Subcutaneous abdominal adipose tissue (tissue), 5 donors: ENCODE measurements around the gene TMEM138.

Experiments used
- H3K27ac ChIP-seq: one replicate; pipeline ENCODE4 v1.7.0; 2013; ENCODE audit warnings: low read depth, mild to moderate bottlenecking, inconsistent platforms, low read length, moderate library complexity
- H3K27me3 ChIP-seq, 5 donors: one replicate each; pipeline ENCODE4 v1.7.0; 2013; ENCODE audit warnings: low read length in 5 of 5, inconsistent platforms in 1 of 5; ENCODE audit not compliant: control insufficient read depth in 5 of 5, insufficient read depth in 4 of 5
- H3K36me3 ChIP-seq, 5 donors: one replicate each; pipeline ENCODE4 v1.7.0; 2013; ENCODE audit warnings: low read length in 5 of 5; ENCODE audit not compliant: control insufficient read depth in 5 of 5, insufficient read depth in 5 of 5
- H3K4me1 ChIP-seq, 5 donors: one replicate each; pipeline ENCODE4 v1.7.0; 2013; ENCODE audit warnings: low read length in 5 of 5, mild to moderate bottlenecking in 3 of 5, moderate library complexity in 1 of 5; ENCODE audit not compliant: control insufficient read depth in 5 of 5, insufficient read depth in 5 of 5
- H3K4me3 ChIP-seq, 5 donors: one replicate each; pipeline ENCODE4 v1.7.0; 2013; ENCODE audit warnings: low read length in 5 of 5, low read depth in 1 of 5
- H3K9ac ChIP-seq, 5 donors: one replicate each; pipeline ENCODE4 v1.7.0; 2013; ENCODE audit warnings: low read length in 5 of 5, mild to moderate bottlenecking in 4 of 5, moderate library complexity in 3 of 5
- H3K9me3 ChIP-seq, 5 donors: one replicate each; pipeline ENCODE4 v1.7.0; 2013; ENCODE audit warnings: low read length in 5 of 5; ENCODE audit not compliant: control insufficient read depth in 5 of 5
- donor health status: healthy.
- donor health status: healthy.
- donor health status: healthy.
- donor health status: healthy.
- donor health status: healthy.

Gene TMEM138

DNA sequence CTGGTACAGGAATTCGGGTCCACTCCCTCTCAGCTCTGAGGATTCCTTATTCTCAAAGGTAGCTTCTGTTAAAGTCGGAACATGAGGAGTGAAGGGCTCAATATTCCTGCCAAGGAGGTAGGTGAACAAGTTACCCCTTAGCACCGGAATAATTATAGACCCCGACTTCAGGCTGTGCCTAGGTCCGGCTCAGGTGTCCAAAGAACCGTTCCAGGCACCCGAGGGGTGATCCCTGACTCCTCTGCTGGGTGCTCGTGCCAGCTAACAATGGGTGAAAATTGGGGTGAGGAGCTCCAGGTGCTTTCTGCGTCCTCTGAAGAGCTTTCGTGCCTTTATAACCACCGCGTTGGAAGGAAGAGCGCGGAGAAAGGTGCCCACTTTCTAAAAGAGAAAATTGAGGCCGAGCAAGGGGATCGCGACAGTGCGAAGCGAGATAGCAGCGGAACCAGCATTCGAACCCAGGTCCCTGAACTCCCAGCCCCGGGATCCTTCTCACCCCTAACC lies 885 bp upstream of the TMEM138 start:
- H3K9ac ChIP-seq, result peak overlapping the region; percentile 83 to 99 (median 95)
- peaks cover 6 to 27% (median 18%) of the 10 kb centered on the region in 5 donors for H3K36me3 ChIP-seq
- peak overlapping the region; percentile 70 to 97 (median 85) for H3K4me3 ChIP-seq
- H3K27me3 ChIP-seq, result no peaks in the 10 kb centered on the region
- H3K27ac ChIP-seq, result peak overlapping the region; percentile 97
- peaks cover 7 to 62% (median 52%) of the 10 kb centered on the region in 5 donors for H3K4me1 ChIP-seq
- H3K9me3 ChIP-seq, result no peaks in the 10 kb centered on the region

DNA sequence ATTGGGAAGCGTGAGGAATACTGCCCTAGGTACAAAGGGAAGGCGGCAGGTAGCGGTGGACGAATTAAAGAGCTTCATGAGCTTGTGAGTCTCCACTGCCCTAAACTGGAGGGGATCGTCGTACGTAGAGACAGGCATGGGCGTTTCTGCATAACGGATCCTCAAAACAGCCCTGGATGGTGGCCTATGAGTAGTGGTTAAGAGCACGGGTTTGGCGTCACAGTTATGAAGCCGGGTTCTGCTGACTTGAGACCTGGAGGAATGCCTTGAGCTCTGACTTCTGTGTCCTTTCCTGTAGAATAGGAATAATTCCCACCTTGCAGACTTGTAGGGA lies 335 bp downstream of the TMEM138 start:
- Histone ChIP-seq H3K9me3 (no peaks in the 10 kb centered on the region), H3K4me1 (peaks cover 7 to 50% (median 47%) of the 10 kb centered on the region in 5 donors), H3K9ac (peak overlapping the region; percentile 83 to 99 (median 96)), H3K4me3 (peak overlapping the region; percentile 70 to 98 (median 85)), H3K27ac (peak overlapping the region; percentile 97), H3K36me3 (peaks cover 10 to 33% (median 27%) of the 10 kb centered on the region in 5 donors), H3K27me3 (no peaks in the 10 kb centered on the region)

DNA sequence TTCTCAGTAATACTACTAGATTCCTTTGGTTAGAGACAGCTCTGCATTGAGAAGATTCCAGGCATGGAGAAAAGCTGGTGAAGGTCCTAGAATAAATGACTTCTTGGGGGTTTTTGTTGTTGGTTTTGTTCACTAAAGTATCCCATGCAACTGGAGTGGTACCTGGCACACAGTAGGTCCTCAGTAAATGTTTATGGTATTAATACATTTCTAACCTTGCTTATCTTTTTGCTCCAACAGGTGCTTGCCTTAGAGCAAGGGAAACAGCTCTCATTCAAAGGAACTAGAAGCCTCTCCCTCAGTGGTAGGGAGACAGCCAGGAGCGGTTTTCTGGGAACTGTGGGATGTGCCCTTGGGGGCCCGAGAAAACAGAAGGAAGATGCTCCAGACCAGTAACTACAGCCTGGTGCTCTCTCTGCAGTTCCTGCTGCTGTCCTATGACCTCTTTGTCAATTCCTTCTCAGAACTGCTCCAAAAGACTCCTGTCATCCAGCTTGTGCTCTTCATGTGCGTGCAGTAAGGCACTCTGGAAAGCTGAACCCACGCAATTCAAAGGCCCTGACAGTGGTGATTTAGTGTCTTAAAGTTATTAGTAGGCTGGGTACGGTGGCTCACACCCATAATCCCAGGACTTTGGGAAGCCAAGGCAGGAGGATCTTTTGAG lies 2.0 kb downstream of the TMEM138 start:
- Histone ChIP-seq H3K9me3 (no peaks in the 10 kb centered on the region), H3K27me3 (no peaks in the 10 kb centered on the region), H3K4me3 (no peak overlapping the region), H3K27ac (no peak overlapping the region), H3K4me1 (peaks cover 7 to 52% (median 48%) of the 10 kb centered on the region in 5 donors), H3K9ac (peak overlapping the region in 1 of 5 donors; percentile 54), H3K36me3 (peaks cover 13 to 47% (median 39%) of the 10 kb centered on the region in 5 donors)

DNA sequence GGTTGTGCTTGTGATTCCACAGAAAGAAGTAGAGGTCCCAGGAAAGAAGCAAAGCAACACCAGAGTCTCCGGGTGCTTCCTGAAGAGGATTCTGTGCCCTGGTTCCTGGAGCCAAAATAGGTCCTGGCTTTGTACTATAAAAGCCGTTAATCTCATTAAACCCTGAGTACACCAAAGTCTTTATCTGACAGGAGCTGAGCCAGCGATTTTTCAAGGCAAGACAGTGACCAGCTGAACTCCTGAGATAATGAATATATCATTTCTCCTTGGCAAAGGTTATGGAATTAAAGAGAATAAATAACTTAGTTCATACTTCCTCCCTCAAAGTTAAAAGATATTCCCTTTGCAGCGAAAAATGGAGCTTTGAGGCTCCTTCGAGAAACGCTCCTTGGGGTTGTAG lies 5.2 kb downstream of the TMEM138 start:
- Histone ChIP-seq H3K36me3 (peaks cover 13 to 58% (median 49%) of the 10 kb centered on the region in 5 donors), H3K27ac (peak overlapping the region; percentile 1)

DNA sequence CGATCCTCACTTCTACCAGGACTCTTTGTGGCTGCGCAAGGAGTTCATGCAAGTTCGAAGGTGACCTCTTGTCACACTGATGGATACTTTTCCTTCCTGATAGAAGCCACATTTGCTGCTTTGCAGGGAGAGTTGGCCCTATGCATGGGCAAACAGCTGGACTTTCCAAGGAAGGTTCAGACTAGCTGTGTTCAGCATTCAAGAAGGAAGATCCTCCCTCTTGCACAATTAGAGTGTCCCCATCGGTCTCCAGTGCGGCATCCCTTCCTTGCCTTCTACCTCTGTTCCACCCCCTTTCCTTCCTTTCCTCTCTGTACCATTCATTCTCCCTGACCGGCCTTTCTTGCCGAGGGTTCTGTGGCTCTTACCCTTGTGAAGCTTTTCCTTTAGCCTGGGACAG lies 6.5 kb downstream of the TMEM138 start:
- Histone ChIP-seq H3K9me3 (no peaks in the 10 kb centered on the region), H3K27me3 (no peaks in the 10 kb centered on the region), H3K36me3 (peaks cover 12 to 58% (median 49%) of the 10 kb centered on the region in 5 donors), H3K4me3 (no peak overlapping the region), H3K4me1 (peaks cover 5 to 32% (median 25%) of the 10 kb centered on the region in 5 donors), H3K27ac (peak overlapping the region; percentile 85), H3K9ac (no peak overlapping the region)

More for the DNA sequence above, 5.2 kb downstream of the TMEM138 start:
- H3K4me1 ChIP-seq, result peaks cover 5 to 44% (median 38%) of the 10 kb centered on the region in 5 donors
- H3K9me3 ChIP-seq, result no peaks in the 10 kb centered on the region
- no peaks in the 10 kb centered on the region for H3K27me3 ChIP-seq
- H3K4me3 ChIP-seq, result no peak overlapping the region
- no peak overlapping the region for H3K9ac ChIP-seq

DNA sequence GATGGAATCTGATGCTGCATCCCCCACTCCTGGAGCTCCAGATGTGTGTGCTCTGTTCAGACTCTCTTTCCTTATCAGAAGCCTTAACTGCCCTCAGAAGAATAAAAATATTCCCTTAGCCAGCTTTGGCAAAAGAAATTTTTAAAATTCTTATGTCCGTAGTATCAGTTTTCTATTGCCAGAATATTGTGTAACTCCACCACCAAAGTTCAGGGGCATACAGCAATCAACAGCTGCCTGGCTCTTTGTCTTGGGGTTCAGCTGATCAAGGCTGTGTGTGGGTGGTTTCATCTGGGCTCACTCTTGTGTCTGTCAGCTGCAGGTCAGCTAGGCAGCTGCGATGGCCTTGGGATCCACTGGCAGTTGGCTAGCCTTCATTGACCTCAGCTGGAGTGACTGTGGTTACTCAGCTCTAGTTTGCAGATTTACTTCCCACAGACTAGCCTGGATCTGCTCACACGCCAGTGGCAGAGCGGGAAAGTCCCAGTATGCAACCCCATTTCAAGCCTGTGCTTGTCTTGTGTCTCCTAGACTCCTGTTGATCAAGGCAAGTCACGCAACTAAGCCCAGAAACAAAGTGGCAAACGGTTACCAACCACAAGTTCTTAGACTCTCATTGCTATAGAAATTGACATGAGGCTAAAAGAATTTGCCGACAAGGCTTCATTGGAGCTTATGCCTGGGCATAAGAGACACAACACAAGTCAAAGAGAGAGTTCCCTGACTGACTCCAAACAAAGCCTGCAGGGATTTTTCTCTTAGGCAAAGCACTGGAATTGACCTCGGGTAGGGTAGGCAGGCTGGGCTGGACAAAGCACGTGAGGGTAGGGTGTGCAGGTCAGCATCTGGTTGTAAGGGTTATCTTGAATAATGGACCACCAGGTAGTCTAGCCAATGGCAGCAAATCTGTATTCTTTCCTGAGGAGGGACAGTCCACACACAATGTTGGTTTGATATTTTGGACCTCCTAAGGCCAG lies 7.5 kb downstream of the TMEM138 start:
- H3K9me3 ChIP-seq, result no peaks in the 10 kb centered on the region
- H3K36me3 ChIP-seq, result peaks cover 7 to 49% (median 41%) of the 10 kb centered on the region in 5 donors
- H3K4me1 ChIP-seq, result peaks cover 5 to 25% (median 21%) of the 10 kb centered on the region in 5 donors
- no peaks in the 10 kb centered on the region for H3K27me3 ChIP-seq
- no peak overlapping the region for H3K9ac ChIP-seq
- no peak overlapping the region for H3K4me3 ChIP-seq
- peak overlapping the region; percentile 85 for H3K27ac ChIP-seq

DNA sequence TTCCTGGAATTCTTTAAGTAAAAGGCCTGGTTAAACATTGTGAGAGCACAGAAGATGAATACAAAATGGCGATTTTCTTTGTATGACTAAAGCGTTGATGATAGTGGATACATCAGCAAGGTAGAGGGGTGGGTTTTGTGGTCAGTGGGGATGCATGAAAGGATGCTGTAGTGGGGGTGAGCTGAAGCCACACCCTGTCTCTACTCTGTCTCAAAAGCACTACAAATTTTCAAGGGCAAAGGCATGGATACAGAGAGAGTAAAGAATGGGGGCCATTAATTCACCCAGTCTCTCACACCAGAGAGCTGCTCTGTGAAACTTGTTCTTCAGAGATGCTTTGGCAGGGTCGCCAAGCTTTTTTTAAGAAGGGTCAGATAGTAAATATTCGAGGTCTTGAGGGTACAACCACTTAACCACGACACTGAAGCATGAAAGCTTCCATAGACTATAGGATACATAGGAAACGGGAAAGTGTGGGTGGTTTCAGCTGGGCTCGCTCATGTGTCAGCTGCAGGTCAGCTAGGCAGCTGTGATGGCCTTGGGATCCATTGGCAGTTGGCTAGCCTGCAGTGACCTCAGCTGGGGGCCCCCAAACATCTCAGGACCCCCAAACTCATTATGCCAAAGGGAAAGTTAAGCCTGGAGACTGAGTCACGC lies 8.3 kb downstream of the TMEM138 start:
- Histone ChIP-seq H3K9ac (no peak overlapping the region), H3K9me3 (no peaks in the 10 kb centered on the region), H3K27ac (peak overlapping the region; percentile 85), H3K36me3 (peaks cover 7 to 50% (median 41%) of the 10 kb centered on the region in 5 donors), H3K4me3 (no peak overlapping the region), H3K4me1 (peaks cover 5 to 25% (median 21%) of the 10 kb centered on the region in 5 donors), H3K27me3 (no peaks in the 10 kb centered on the region)

DNA sequence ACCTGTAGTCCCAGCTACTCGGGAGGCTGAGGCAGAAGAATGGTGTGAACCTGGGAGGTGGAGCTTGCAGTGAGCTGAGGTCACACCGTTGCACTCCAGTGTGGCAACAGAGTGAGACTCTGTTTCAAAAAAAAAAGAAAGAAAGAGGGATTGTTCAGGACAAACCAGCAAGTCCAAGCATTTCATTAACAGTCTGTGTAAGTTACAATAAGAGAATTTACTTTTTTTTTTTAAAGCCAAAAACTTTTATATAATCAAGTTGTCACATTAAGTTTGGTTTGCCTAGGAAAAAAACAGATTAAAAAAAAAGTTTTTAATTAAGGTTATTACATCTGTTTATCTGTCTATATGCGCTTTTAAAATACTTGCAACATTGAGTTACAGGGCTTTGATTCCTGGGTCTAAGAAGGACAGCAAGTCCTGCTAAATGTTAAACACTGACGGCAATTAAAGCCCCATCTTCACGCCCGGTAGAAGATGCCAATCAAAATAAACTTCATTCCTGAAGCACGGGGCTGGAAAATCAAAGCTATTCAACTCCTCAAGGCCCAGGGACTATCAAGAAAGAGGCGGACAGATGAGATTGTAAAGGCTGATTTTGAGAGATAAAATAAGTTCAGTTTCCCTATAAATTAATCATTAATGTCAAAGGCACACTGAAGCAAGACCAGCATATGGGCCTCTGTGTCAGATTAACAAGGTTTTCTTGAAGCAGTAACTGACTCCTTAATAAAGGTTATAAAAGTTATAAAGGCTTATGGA lies 10.7 kb downstream of the TMEM138 start:
- H3K9me3 ChIP-seq, result no peaks in the 10 kb centered on the region
- no peaks in the 10 kb centered on the region for H3K27me3 ChIP-seq
- peaks cover 6 to 26% (median 24%) of the 10 kb centered on the region in 5 donors for H3K4me1 ChIP-seq
- H3K4me3 ChIP-seq, result no peak overlapping the region
- H3K27ac ChIP-seq, result no peak overlapping the region
- peaks cover 0 to 30% (median 21%) of the 10 kb centered on the region in 5 donors for H3K36me3 ChIP-seq
- no peak overlapping the region for H3K9ac ChIP-seq

DNA sequence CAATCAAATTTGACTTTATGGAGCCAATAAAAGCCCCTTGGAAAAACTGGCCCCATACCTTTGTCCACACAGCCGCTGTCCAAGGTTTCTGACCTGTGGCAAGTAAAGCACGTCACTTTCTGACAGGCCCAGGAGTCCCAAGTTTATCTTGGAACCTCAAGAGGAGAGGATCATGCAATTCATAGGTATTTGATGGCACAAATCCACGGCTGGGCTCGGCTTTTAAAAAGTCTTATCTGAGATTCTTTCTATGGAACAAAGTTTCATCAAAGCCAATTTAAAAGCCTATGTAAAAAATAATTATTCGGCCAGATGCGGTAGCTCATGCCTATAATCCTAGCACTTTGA lies 13.6 kb downstream of the TMEM138 start:
- H3K36me3 ChIP-seq, result peaks cover 0 to 8% (median 2%) of the 10 kb centered on the region in 5 donors
- no peak overlapping the region for H3K27ac ChIP-seq
- no peaks in the 10 kb centered on the region for H3K9me3 ChIP-seq
- H3K9ac ChIP-seq, result no peak overlapping the region
- H3K4me3 ChIP-seq, result no peak overlapping the region
- peaks cover 0 to 22% (median 10%) of the 10 kb centered on the region in 5 donors for H3K4me1 ChIP-seq
- no peaks in the 10 kb centered on the region for H3K27me3 ChIP-seq
